Osteocyte (in vitro differentiated cells): ENCODE measurements around the gene GABRG3. TPM values are rescaled to one million over a fixed set of nuclear protein-coding genes. Genes with fewer than 3 reads are reported as not detected.

Source experiments
- DNase-seq: peaks from one replicate; pipeline ENCODE4 v3.0.0; 2021; ENCODE audit warnings: mixed read lengths; ENCODE audit not compliant: unreplicated experiment; ENCODE audit errors: extremely low spot score
- H3K27ac Mint-ChIP-seq: one replicate; pipeline ENCODE4 v1.8.0; 2021; ENCODE audit warnings: mild to moderate bottlenecking, mixed read lengths; ENCODE audit not compliant: unreplicated experiment
- H3K27me3 Mint-ChIP-seq: one replicate; pipeline ENCODE4 v1.8.0; 2021; ENCODE audit warnings: mixed read lengths; ENCODE audit not compliant: unreplicated experiment
- H3K36me3 Mint-ChIP-seq: one replicate; pipeline ENCODE4 v1.8.0; 2021; ENCODE audit warnings: mixed read lengths; ENCODE audit not compliant: unreplicated experiment
- H3K4me1 Mint-ChIP-seq: one replicate; pipeline ENCODE4 v1.8.0; 2021; ENCODE audit warnings: mixed read lengths; ENCODE audit not compliant: unreplicated experiment
- H3K4me3 Mint-ChIP-seq: one replicate; pipeline ENCODE4 v1.8.0; 2021; ENCODE audit warnings: mild to moderate bottlenecking, moderate library complexity, mixed read lengths; ENCODE audit not compliant: unreplicated experiment
- H3K9me3 Mint-ChIP-seq: one replicate; pipeline ENCODE4 v1.8.0; 2021; ENCODE audit warnings: mixed read lengths; ENCODE audit not compliant: unreplicated experiment
- CTCF ChIP-seq: fragments of 200-600 bp; sonication (generic); IDR thresholded peaks from 2 replicates; pipeline ENCODE4 v1.5.0; 2021; ENCODE audit warnings: antibody characterized with exemption, mild to moderate bottlenecking, moderate library complexity
- total RNA-seq: library from RNA; stranded (reverse); gene quantifications from 2 replicates; pipeline ENCODE4 v1.2.1, GENCODE V29; 2021

Gene GABRG3
- total RNA-seq, 1 donor from 2014 or later = 0.19 TPM

DNA sequence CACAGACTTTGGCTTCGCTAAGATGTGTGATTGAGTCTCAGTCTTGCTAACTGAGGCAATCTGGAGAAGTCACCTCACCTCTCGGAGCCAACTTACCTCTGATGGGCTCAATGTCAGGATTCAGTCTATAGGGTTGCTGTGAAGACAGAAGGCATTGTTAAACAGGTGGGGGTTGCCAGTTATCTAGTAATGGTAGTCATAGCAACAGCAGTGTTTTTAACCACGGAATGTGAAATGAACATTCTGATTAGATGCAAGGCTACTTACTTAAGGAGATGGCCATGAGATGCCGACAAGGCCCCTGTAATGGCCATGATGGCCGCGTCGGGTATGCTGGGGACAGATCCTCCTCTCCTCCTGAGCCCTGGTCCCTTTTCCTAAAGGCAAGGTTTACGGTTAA is 243.1 kb downstream of the GABRG3 start:
- Mint-ChIP-seq H3K4me3 (no peak overlapping the region), H3K27ac (no peak overlapping the region), H3K36me3 (no peaks in the 10 kb centered on the region), H3K27me3 (no peaks in the 10 kb centered on the region), H3K4me1 (no peaks in the 10 kb centered on the region), H3K9me3 (no peaks in the 10 kb centered on the region)
- no peak for DNase-seq
- no peak for TF ChIP-seq CTCF

GRCh38 chr15:27214961-27215360 is 244.0 kb downstream of the GABRG3 start:
- no peak for TF ChIP-seq CTCF
- Mint-ChIP-seq H3K4me3 (no peak overlapping the region), H3K27ac (no peak overlapping the region), H3K4me1 (no peaks in the 10 kb centered on the region), H3K36me3 (no peaks in the 10 kb centered on the region), H3K9me3 (no peaks in the 10 kb centered on the region), H3K27me3 (no peaks in the 10 kb centered on the region)
- DNase-seq = no peak

- TF ChIP-seq CTCF = no peak
- H3K9me3 Mint-ChIP-seq = no peaks in the 10 kb centered on the region
- peaks cover 2% of the 10 kb centered on the region for H3K36me3 Mint-ChIP-seq
- no peak overlapping the region for H3K4me3 Mint-ChIP-seq
- no peak for DNase-seq
- H3K4me1 Mint-ChIP-seq = peaks cover 14% of the 10 kb centered on the region
- no peak overlapping the region for H3K27ac Mint-ChIP-seq
- H3K27me3 Mint-ChIP-seq = no peaks in the 10 kb centered on the region
Measured at GRCh38 chr15:27218426-27218825, 247.4 kb downstream of the GABRG3 start.

DNA sequence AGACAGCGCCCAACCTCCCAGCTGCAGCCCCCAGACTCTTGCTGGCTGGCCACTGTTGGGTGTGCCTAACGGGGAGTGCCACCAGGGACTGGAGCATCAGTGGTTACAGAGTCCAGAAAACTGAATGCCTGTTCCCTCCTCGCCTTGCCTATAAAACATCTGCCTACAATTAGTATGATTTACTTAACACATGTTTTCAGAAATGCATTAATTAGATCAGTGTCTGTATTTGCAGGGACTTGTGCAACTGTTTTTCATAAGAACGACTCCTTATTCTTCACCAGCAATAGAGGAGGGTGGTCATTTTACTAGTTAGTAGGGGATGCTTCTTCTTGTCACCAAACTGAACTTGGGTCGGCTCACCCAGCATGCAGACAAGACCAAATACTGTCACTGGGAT is 248.7 kb downstream of the GABRG3 start:
- TF ChIP-seq CTCF = no peak
- Mint-ChIP-seq H3K9me3 (no peaks in the 10 kb centered on the region), H3K27me3 (no peaks in the 10 kb centered on the region), H3K4me3 (no peak overlapping the region), H3K36me3 (peaks cover 2% of the 10 kb centered on the region), H3K27ac (no peak overlapping the region), H3K4me1 (peaks cover 17% of the 10 kb centered on the region)
- no peak for DNase-seq

- H3K4me3 Mint-ChIP-seq = no peak overlapping the region
- no peaks in the 10 kb centered on the region for H3K9me3 Mint-ChIP-seq
- TF ChIP-seq CTCF = no peak
Measured at GRCh38 chr15:27220199-27220598, 249.2 kb downstream of the GABRG3 start.

More at GRCh38 chr15:27220199-27220598, 249.2 kb downstream of the GABRG3 start:
- DNase-seq = no peak
- H3K36me3 Mint-ChIP-seq = peaks cover 2% of the 10 kb centered on the region
- H3K4me1 Mint-ChIP-seq = peaks cover 17% of the 10 kb centered on the region
- H3K27ac Mint-ChIP-seq = no peak overlapping the region
- H3K27me3 Mint-ChIP-seq = no peaks in the 10 kb centered on the region
